Cardiac fibroblast (primary cell): Measurements from ENCODE around the gene TATDN2.

Experiments
- DNase-seq, 2 donors: peaks; one replicate each; pipeline versions ENCODE4 v3.0.0 to v3.0.0-alpha.2; 2010; ENCODE audit warnings: low read depth in 2 of 2
- H3K4me3 ChIP-seq, 2 donors: replicated peaks in 1 of 2; 1 replicate in 1 of 2; 2 replicates in 1 of 2; pipeline ENCODE4 v1.5.1; 2011; ENCODE audit warnings: low read depth in 2 of 2, low read length in 2 of 2, mild to moderate bottlenecking in 2 of 2, moderate library complexity in 1 of 2
- TF ChIP-seq, protein P1 (sequence below): IDR thresholded peaks from one replicate; pipeline ENCODE4 v1.5.1; 2011; ENCODE audit warnings: low read depth, mild to moderate bottlenecking, low read length, inconsistent platforms

The TATDN2 gene

DNA sequence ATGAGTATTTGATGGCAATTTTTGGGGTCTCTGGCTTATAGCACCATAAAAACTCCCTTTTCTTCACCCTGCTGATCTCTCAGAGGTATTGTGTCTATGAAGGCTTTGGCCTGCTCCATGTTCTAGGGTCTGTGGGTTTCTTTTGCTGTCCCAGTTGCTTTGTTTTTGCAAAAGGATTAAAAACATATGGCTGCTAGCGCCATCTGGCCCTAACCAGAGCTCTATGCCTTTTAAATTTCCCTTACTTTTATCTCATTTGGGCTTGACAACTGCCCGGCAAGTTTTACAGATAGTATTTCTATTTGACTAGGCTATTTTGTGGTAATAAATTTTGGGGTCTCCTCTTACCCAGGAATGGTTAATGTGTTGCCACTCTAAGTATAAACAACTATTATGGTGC is 50.9 kb downstream of the TATDN2 start:
- TF ChIP-seq, protein P1, sequence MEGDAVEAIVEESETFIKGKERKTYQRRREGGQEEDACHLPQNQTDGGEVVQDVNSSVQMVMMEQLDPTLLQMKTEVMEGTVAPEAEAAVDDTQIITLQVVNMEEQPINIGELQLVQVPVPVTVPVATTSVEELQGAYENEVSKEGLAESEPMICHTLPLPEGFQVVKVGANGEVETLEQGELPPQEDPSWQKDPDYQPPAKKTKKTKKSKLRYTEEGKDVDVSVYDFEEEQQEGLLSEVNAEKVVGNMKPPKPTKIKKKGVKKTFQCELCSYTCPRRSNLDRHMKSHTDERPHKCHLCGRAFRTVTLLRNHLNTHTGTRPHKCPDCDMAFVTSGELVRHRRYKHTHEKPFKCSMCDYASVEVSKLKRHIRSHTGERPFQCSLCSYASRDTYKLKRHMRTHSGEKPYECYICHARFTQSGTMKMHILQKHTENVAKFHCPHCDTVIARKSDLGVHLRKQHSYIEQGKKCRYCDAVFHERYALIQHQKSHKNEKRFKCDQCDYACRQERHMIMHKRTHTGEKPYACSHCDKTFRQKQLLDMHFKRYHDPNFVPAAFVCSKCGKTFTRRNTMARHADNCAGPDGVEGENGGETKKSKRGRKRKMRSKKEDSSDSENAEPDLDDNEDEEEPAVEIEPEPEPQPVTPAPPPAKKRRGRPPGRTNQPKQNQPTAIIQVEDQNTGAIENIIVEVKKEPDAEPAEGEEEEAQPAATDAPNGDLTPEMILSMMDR = no peak
- peak in 1 of 2 donors; percentile 41 for DNase-seq
- no peak overlapping the region for H3K4me3 ChIP-seq

DNA sequence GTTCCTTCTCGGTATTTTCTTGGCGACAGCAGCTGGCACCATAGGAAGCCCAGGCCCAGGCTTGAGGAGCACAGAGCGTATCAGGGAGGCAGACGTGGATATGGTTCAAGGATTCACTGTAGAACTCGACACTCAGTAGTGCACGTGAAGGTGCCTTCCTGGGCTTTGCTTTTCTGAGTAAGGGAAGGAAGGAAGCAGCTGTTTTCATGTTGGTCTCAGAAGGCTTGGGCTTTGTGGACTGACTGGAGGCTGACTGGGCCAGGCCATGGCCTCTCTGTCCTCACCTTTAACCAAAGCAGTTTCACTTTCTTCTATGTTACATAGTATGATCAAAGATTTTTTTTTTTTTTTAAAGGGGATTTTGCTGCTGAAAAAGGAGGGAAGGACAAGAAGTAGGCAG is 51.4 kb downstream of the TATDN2 start:
- no peak overlapping the region for H3K4me3 ChIP-seq
- TF ChIP-seq, protein P1 = no peak
- no peak for DNase-seq

DNA sequence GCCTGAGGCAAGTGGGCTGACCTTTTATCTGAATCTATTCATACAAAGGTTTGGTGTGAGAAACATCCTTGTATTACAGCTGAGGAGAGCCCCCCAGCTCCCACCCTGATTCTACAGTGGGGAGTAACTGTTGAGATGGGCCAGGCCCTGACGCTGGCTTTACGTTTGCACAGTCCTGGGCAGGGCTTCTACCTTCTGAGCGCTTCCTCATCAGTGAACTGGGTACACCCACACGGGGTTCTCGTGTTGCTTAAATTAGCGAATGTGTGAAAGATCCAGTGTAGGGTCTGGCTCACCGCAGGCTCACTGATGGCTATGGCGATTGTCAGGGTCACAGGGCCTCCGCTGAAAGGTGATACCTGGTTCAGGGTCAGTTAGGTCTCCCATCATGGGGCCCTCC is 51.8 kb downstream of the TATDN2 start:
- no peak for DNase-seq
- TF ChIP-seq, protein P1 = no peak
- H3K4me3 ChIP-seq = no peak overlapping the region

DNA sequence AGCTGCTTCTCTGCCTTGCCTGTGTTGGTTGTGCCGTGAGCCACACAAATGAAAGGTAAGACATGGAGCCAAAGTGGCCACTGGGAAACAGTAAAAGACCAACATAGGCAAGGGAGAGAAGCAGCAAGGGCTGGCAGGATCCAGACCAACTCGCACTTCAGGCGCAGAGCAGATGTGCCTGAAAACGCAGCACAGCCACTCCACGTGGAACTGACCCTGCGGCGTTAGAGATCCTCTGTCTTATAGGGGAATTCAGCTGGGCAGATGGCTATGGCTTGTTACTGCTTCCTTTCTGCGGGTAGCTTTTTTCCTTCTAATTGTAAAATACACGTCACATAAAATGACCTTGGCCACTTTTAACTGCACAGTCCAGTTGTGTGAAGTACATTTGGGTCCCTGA is 54.8 kb downstream of the TATDN2 start:
- TF ChIP-seq, protein P1 = no peak
- H3K4me3 ChIP-seq = no peak overlapping the region
- DNase-seq = no peak

DNA sequence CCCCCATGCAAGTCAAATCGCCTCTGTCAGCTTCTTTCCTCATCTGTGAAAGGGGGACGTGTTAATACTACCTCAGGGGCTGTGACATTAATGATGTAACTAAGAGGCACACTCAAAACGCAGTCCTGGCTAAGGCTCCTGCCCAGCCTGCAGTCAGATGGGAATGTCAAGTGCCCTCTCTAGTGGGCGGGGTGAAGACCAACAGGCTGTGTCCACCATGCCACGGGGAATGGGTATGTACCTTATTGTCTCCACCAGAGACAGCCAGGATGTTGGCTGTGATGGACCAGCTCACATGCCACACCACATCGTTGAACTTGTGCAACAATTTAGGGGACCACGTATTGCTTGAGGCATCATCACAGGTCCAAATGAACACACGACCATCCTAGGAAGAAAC is 55.5 kb downstream of the TATDN2 start:
- no peak overlapping the region for H3K4me3 ChIP-seq
- no peak for DNase-seq
- TF ChIP-seq, protein P1 = no peak

DNA sequence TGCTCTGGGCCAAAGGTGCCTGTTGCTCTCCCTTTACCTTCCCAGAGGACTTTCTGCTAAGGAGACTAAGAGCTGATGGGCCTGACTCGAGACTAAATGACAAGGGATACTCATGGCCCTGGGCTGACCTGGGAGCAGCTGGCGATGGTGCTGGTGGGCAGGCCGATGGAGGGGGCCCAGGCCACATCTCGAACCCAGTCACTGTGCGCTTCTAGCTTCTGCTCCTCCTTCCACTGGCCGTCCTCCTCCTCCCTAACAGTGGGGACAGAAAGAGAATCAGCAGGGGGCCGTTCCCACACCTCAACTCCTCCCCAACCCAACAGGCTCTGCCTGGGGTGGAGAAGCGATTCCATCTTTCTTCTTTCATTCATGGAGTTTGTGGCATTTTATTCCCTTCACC is 56.6 kb downstream of the TATDN2 start:
- no peak for DNase-seq
- H3K4me3 ChIP-seq = no peak overlapping the region
- TF ChIP-seq, protein P1 = no peak

DNA sequence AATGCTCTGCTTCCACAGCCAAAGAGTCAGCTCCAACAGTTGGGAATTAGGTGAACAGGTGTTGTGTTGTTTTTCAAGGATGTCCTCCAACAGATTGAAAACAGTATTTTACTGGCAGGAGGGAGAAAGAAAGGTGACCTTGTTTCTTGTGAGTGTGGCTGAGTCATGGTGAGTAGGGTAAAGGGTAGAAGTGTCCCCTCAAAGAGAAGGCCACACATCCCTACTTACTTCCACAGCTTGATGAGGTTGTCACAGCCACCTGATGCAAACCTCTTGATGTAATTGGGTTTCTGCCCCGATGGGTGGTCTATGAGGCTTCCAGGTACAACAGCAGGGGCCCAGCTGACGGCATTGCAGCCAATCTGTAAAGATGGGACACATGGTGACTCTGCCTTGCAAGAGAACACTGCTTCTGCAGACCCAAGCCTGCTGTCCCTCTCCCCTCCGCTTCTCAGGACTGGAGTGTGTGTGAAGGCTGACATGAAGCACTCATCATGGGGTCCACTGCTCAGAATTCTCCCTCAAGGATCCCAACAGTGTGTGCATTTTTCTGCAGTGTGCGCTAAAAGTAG is 57.2 kb downstream of the TATDN2 start:
- no peak for DNase-seq
- TF ChIP-seq, protein P1 = no peak
- H3K4me3 ChIP-seq = no peak overlapping the region
